Natural killer cell (primary cell): ENCODE measurements around the gene CNP. TPM values are rescaled to one million over a fixed set of nuclear protein-coding genes. Genes with fewer than 3 reads are reported as not detected.

ENCODE experiments used
- ATAC-seq, 3 donors: fragments of 150-1000 bp in 2 of 3; fragments of 200-7000 bp in 1 of 3; cut with Tn5 transposase; 1 replicate in 1 of 3; 2 replicates in 2 of 3; pipeline ENCODE4 v1.10.0; 2021; ENCODE audit warnings: mild to moderate bottlenecking in 2 of 3, moderate library complexity in 2 of 3
- DNase-seq, 2 donors: peaks; one replicate each; pipeline versions ENCODE4 v3.0.0 to v3.0.0-alpha.2; 2013 to 2021; ENCODE audit warnings: mixed read lengths in 1 of 2
- H3K27ac ChIP-seq: one replicate; pipeline ENCODE4 v1.5.1; 2013; ENCODE audit warnings: mild to moderate bottlenecking, low read length
- H3K27me3 ChIP-seq: one replicate; pipeline ENCODE4 v1.6.1; 2013; ENCODE audit warnings: low read length; ENCODE audit not compliant: control insufficient read depth, insufficient read depth
- H3K36me3 ChIP-seq: one replicate; pipeline ENCODE4 v1.6.1; 2013; ENCODE audit warnings: low read length; ENCODE audit not compliant: control insufficient read depth, insufficient read depth
- H3K4me1 ChIP-seq: one replicate; pipeline ENCODE4 v1.6.1; 2013; ENCODE audit warnings: low read length; ENCODE audit not compliant: control insufficient read depth, insufficient read depth
- H3K4me3 ChIP-seq: one replicate; pipeline ENCODE4 v1.5.1; 2013; ENCODE audit warnings: low read length
- H3K9me3 ChIP-seq: one replicate; pipeline ENCODE4 v1.6.1; 2013; ENCODE audit warnings: low read length; ENCODE audit not compliant: control insufficient read depth, insufficient read depth
- H3K27ac Mint-ChIP-seq, 2 donors: one replicate each; pipeline ENCODE4 v1.8.0; 2022; ENCODE audit warnings: mild to moderate bottlenecking in 2 of 2, mixed read lengths in 2 of 2, moderate library complexity in 1 of 2
- H3K27me3 Mint-ChIP-seq, 2 donors: one replicate each; pipeline ENCODE4 v1.8.0; 2022; ENCODE audit warnings: low read depth in 2 of 2, mixed read lengths in 2 of 2
- H3K36me3 Mint-ChIP-seq: one replicate; pipeline ENCODE4 v1.8.0; 2022; ENCODE audit warnings: mixed read lengths
- H3K4me1 Mint-ChIP-seq, 2 donors: one replicate each; pipeline ENCODE4 v1.8.0; 2022; ENCODE audit warnings: mixed read lengths in 2 of 2
- H3K4me3 Mint-ChIP-seq: one replicate; pipeline ENCODE4 v1.8.0; 2022; ENCODE audit warnings: mild to moderate bottlenecking, moderate library complexity, mixed read lengths
- H3K9me3 Mint-ChIP-seq, 2 donors: one replicate each; pipeline ENCODE4 v1.8.0; 2022; ENCODE audit warnings: mixed read lengths in 2 of 2
- CTCF ChIP-seq: fragments of 200-600 bp; IDR thresholded peaks from one replicate; pipeline ENCODE4 v1.8.0; 2022; ENCODE audit warnings: antibody characterized with exemption
- WGBS: methylation state at CpG from one replicate; pipeline ENCODE4 v1.1.7; 2013; ENCODE audit warnings: missing lambda C conversion rate; ENCODE audit not compliant: insufficient coverage; 5-methylcytosine and 5-hydroxymethylcytosine counted together
- intact Hi-C: fragments of 100-400 bp; cut with micrococcal nuclease; formaldehyde crosslinking; loops from one replicate; pipeline ENCODE4 v1.14.2; 2022
- total RNA-seq, 4 donors: library from RNA; stranded (reverse); fragments of 120-200 nt in 1 of 4; gene quantifications; one replicate each; pipeline versions ENCODE4 v1.2.3 to v1.2.4, GENCODE V29; 2013 to 2022

CNP gene
- total RNA-seq, 3 donors from 2014 or later (not counting 1 experiment from before 2014, with no cell fraction given) = 32.4 to 44.8 (median 38.2) TPM

GRCh38 chr17:42016411-42016831 is 49.8 kb downstream of the CNP start:
- peak in 1 of 2 donors; percentile 42 for DNase-seq
- Mint-ChIP-seq H3K27me3 (no peaks in the 10 kb centered on the region), H3K9me3 (peaks cover 0 to 2% of the 10 kb centered on the region in 2 donors), H3K27ac (peak overlapping the region; percentile 96 to 99), H3K4me1 (peaks cover 82 to 85% of the 10 kb centered on the region in 2 donors), H3K36me3 (no peaks in the 10 kb centered on the region), H3K4me3 (peak overlapping the region; percentile 99)
- peak overlapping the region; percentile 99 for H3K4me3 ChIP-seq
- no peaks in the 10 kb centered on the region for H3K27me3 ChIP-seq
- no peaks in the 10 kb centered on the region for H3K36me3 ChIP-seq
- intact Hi-C loops = no loop called here
- no peak for ATAC-seq
- no peaks in the 10 kb centered on the region for H3K9me3 ChIP-seq
- H3K4me1 ChIP-seq = peaks cover 46% of the 10 kb centered on the region
- peak overlapping the region; percentile 98 for H3K27ac ChIP-seq
- 5% methylated on average over 12 of the region's 12 CpGs for WGBS
- no peak for TF ChIP-seq CTCF

- intact Hi-C loops = loop anchor here (1.0 kb wide), 1 partner anchor 51 kb away; the partner anchor contains the start of gene CNP
- peaks cover 46% of the 10 kb centered on the region for H3K4me1 ChIP-seq
These were observed 50.6 kb downstream of the CNP start, which contains the start of gene DNAJC7 for GRCh38 chr17:42016941-42017865. Gene DNAJC7 (minus strand): TSS chr17:42017439. CDS start chr17:42017416, 23 bp downstream.

GRCh38 chr17:42017866-42018200 is 51.2 kb downstream of the CNP start:
- ATAC-seq = peak in 1 of 3 donors; percentile 3
- peaks cover 0 to 2% of the 10 kb centered on the region in 2 donors for H3K9me3 Mint-ChIP-seq
- intact Hi-C loops = loop anchor here (1.0 kb wide), 1 partner anchor 52 kb away; the partner anchor contains the start of gene CNP
- no peaks in the 10 kb centered on the region for H3K36me3 Mint-ChIP-seq
- Histone ChIP-seq H3K4me3 (peak overlapping the region; percentile 99), H3K4me1 (peaks cover 46% of the 10 kb centered on the region), H3K27ac (peak overlapping the region; percentile 98), H3K9me3 (no peaks in the 10 kb centered on the region), H3K36me3 (peaks cover 8% of the 10 kb centered on the region), H3K27me3 (no peaks in the 10 kb centered on the region)
- H3K4me3 Mint-ChIP-seq = peak overlapping the region; percentile 99
- no peaks in the 10 kb centered on the region for H3K27me3 Mint-ChIP-seq
- peak overlapping the region; percentile 96 to 99 for H3K27ac Mint-ChIP-seq
- peaks cover 78 to 79% of the 10 kb centered on the region in 2 donors for H3K4me1 Mint-ChIP-seq
- DNase-seq = no peak
- 12% methylated on average over 11 of the region's 11 CpGs for WGBS
- TF ChIP-seq CTCF = no peak

More at GRCh38 chr17:42016941-42017865, 50.6 kb downstream of the CNP start, which contains the start of gene DNAJC7:
- DNase-seq (peak; percentile 86 to 94), ATAC-seq (peak; percentile 79 to 92 (median 85))
- no peaks in the 10 kb centered on the region for H3K9me3 ChIP-seq
- H3K4me1 Mint-ChIP-seq = peaks cover 80 to 81% of the 10 kb centered on the region in 2 donors
- TF ChIP-seq CTCF = no peak
- under 1% methylated on average over 70 of the region's 70 CpGs for WGBS
- H3K4me3 ChIP-seq = peak within 1 kb of the TSS; percentile 99
- no peaks in the 10 kb centered on the region for H3K36me3 Mint-ChIP-seq
- H3K27ac ChIP-seq = peak within 1 kb of the TSS; percentile 98
- no peaks in the 10 kb centered on the region for H3K27me3 Mint-ChIP-seq
- peaks cover 0 to 2% of the 10 kb centered on the region in 2 donors for H3K9me3 Mint-ChIP-seq
- H3K27ac Mint-ChIP-seq = peak within 1 kb of the TSS; percentile 96 to 99
- H3K27me3 ChIP-seq = no peaks in the 10 kb centered on the region
- H3K4me3 Mint-ChIP-seq = peak within 1 kb of the TSS; percentile 99
- peaks cover 2% of the 10 kb centered on the region for H3K36me3 ChIP-seq
